Measurements from ENCODE around the gene CNNM3. TPM values are rescaled to one million over a fixed set of nuclear protein-coding genes. Genes with fewer than 3 reads are reported as not detected.
"Not testable (repeated sequence)": the region's sequence is repeated elsewhere in the genome, so short reads cannot be mapped to it uniquely, and the experiment has no call there.

The CNNM3 gene
- total RNA-seq, 4 donors from 2014 or later = 3.7 to 10.2 (median 5.5) TPM

DNA sequence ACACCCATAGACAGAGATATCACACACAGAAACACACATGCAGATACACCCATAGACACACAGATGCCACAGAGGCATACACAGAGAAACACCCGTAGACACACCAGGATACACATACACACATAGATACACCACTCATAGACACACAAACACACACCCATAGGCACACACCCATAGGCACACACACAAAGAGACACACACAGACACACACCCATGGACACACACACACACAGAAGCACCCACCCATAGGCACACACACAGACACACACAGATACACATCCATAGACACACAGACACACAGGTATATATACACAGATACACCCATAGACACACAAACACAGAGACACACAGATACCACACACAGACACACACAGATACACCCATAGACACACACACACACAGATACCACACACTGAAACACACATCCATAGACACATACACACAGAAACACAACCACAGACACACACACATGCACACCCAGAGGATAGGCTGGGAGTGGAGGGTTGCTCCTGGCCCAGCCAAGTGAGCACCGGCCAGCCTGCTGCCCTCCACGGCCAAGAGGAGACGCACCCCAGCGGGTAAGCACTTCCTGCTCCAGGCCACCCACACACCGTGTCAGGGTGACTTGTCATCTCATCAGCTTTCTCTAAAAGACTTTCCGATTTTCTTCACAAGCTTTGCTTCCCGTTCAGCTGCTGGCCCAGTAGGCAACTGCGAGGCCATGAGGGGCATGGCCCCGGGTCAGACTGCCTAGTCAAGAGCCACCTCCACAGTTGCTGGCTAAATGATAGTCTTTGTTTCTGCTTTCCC lies 14.1 kb upstream of the CNNM3 start:
- TF ChIP-seq, protein P1, sequence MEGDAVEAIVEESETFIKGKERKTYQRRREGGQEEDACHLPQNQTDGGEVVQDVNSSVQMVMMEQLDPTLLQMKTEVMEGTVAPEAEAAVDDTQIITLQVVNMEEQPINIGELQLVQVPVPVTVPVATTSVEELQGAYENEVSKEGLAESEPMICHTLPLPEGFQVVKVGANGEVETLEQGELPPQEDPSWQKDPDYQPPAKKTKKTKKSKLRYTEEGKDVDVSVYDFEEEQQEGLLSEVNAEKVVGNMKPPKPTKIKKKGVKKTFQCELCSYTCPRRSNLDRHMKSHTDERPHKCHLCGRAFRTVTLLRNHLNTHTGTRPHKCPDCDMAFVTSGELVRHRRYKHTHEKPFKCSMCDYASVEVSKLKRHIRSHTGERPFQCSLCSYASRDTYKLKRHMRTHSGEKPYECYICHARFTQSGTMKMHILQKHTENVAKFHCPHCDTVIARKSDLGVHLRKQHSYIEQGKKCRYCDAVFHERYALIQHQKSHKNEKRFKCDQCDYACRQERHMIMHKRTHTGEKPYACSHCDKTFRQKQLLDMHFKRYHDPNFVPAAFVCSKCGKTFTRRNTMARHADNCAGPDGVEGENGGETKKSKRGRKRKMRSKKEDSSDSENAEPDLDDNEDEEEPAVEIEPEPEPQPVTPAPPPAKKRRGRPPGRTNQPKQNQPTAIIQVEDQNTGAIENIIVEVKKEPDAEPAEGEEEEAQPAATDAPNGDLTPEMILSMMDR (IDR thresholded peaks at IDR 0.05) = no peak
- no peak for TF ChIP-seq POLR2A (IDR thresholded peaks at IDR 0.05)
- Histone ChIP-seq H3K4me3 (no peak overlapping the region), H3K27ac (no peak overlapping the region), H3K9me3 (no peaks in the 10 kb centered on the region), H3K36me3 (peaks cover 0 to 68% (median 5%) of the 10 kb centered on the region in 3 donors), H3K4me1 (peaks cover 0 to 10% (median 0%) of the 10 kb centered on the region in 3 donors), H3K27me3 (no peaks in the 10 kb centered on the region)
- DNase-seq = no peak
- 62 to 88% methylated on average over 7 to 8 of the region's 10 CpGs for WGBS, 2 donors
- intact Hi-C loops (cut with DNase I) = no loop called here

- no peak for DNase-seq
- intact Hi-C loops (cut with DNase I) = no loop called here
Measured at GRCh38 chr2:96802721-96803120, 13.3 kb upstream of the CNNM3 start.

DNA sequence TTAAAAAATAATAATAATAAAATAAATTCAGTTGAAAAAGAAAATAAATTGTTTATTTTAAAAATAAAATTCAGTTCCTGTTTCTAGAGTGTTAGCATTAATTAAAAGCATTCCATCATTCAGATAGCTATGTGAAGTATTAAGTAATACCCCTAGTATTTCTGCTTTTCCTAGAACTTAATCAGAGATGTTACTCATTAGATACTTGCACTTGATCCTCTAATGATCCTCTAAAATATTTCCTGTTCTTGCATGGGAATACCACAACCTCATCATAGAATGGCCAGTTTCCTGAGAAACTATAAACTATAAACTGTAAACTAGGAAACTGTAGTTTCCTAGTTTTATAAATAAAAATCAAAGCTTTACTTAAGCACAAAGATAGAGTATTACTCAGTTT lies 11.1 kb upstream of the CNNM3 start:
- peaks cover 0 to 10% (median 0%) of the 10 kb centered on the region in 3 donors for H3K4me1 ChIP-seq
- TF ChIP-seq, protein P1 (IDR thresholded peaks at IDR 0.05) = no peak
- no peak for TF ChIP-seq POLR2A (IDR thresholded peaks at IDR 0.05)
- H3K9me3 ChIP-seq = no peaks in the 10 kb centered on the region
- no peak for DNase-seq
- no peak overlapping the region for H3K27ac ChIP-seq
- peaks cover 0 to 55% (median 5%) of the 10 kb centered on the region in 3 donors for H3K36me3 ChIP-seq
- H3K27me3 ChIP-seq = no peaks in the 10 kb centered on the region
- H3K4me3 ChIP-seq = no peak overlapping the region
- intact Hi-C loops (cut with DNase I) = no loop called here

More at GRCh38 chr2:96802721-96803120, 13.3 kb upstream of the CNNM3 start:
- peaks cover 0 to 10% (median 0%) of the 10 kb centered on the region in 3 donors for H3K4me1 ChIP-seq
- H3K36me3 ChIP-seq = peaks cover 0 to 61% (median 0%) of the 10 kb centered on the region in 3 donors
- WGBS, 2 donors = 78 to 89% methylated on average over 5 to 6 of the region's 7 CpGs
- no peak overlapping the region for H3K27ac ChIP-seq
- TF ChIP-seq POLR2A (IDR thresholded peaks at IDR 0.05) = no peak
- TF ChIP-seq, protein P1 (IDR thresholded peaks at IDR 0.05) = no peak
- no peaks in the 10 kb centered on the region for H3K27me3 ChIP-seq
- H3K4me3 ChIP-seq = no peak overlapping the region
- H3K9me3 ChIP-seq = no peaks in the 10 kb centered on the region

GRCh38 chr2:96805946-96806345 lies 10.1 kb upstream of the CNNM3 start:
- H3K9me3 ChIP-seq; intact Hi-C loops (cut with DNase I); H3K4me1 ChIP-seq; DNase-seq; H3K4me3 ChIP-seq; H3K27me3 ChIP-seq: not testable (repeated sequence)
- Histone ChIP-seq H3K27ac (peak overlapping the region in 1 of 4 donors; percentile 6), H3K36me3 (peaks cover 0 to 59% (median 5%) of the 10 kb centered on the region in 3 donors)
- WGBS, 2 donors = 91 to 100% methylated on average over 1 of the region's 20 CpGs

DNA sequence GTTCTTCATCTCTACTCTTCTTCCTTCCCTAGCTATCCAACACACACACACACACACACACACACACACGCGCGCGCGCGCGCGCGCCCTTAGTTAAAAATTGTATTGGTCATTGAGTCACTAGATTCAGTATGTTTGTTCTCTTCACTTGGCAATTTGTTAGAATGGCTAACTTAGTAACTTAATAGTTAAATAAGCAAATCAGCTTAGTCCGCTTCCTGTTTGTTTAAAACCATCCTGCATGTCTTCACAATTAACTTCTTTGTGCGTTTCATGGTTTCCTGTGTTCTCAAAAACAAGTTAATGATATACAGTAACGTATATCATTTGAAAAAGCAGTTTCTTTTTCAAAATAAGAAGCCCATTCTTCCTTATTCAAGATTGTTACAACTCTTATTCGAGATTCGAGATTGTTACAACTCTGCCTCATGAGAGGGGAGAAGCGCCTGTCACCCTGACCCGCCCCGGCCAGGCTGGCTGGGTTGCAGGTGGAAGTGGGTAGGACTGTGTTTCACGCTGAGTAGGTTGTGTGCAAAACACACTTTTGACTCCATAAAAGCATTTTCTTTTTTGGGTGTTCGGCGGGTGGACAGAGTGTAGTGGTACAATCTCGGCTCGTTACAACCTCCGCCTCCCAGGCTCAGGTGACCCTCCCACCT lies 9.5 kb upstream of the CNNM3 start:
- H3K4me3 ChIP-seq = no peak overlapping the region
- WGBS, 2 donors = 86 to 87% methylated on average over 21 to 23 of the region's 23 CpGs
- DNase-seq = no peak
- TF ChIP-seq POLR2A (IDR thresholded peaks at IDR 0.05) = peak in 1 of 4 donors; percentile 16
- TF ChIP-seq, protein P1 (IDR thresholded peaks at IDR 0.05) = no peak
- H3K4me1 ChIP-seq = no peaks in the 10 kb centered on the region
- intact Hi-C loops (cut with DNase I) = no loop called here
- H3K27me3 ChIP-seq = no peaks in the 10 kb centered on the region
- H3K27ac ChIP-seq = peak overlapping the region in 1 of 4 donors; percentile 2
- peaks cover 0 to 60% (median 5%) of the 10 kb centered on the region in 3 donors for H3K36me3 ChIP-seq
- H3K9me3 ChIP-seq = no peaks in the 10 kb centered on the region
